GM19438 (cell line): ENCODE measurements around the gene BMP7.
"Not testable (repeated sequence)": the region's sequence is repeated elsewhere in the genome, so short reads cannot be mapped to it uniquely, and the experiment has no call there.

Source experiments
- ATAC-seq: cut with Tn5 transposase; IDR thresholded peaks from one replicate; pipeline ENCODE4 v1.9.1; 2021; ENCODE audit warnings: low read depth; ENCODE audit not compliant: unreplicated experiment

The BMP7 gene

DNA sequence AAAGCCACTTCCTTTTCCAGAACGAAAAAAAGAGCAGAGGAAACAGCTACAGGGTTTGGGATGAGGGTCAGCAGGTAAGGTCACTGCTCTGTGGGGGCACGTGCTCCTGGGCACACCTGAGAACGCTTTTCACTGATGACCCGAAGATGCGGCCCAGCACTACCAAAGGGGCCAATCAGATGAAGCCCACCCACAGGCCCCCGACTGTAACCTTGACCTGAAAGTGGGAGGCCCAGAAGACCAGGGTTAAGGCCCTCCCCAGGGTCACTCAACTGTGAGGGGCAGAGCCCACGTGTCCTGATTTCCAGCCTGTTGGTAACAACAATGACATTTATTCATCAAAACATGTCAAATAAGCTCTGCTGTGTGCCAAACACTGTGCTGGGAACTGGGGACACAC is 108.0 kb downstream of the BMP7 start:
- no peak for ATAC-seq

DNA sequence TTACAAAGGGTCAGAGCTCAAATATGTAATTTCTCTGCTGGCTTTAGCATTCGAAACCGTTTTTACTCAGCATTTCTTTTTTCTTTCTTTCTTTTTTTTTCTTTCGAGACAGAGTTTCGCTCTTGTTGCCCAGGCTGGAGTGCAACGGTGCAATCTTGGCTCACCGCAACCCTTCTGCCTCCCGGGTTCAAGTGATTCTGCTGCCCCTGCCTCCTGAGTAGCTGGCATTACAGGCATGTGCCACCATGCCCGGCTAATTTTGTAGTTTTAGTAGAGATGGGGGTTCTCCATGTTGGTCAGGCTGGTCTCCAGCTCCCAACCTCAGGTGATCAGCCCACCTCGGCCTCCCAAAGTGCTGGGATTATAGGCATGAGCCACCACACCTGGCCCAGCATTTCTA is 108.7 kb downstream of the BMP7 start:
- ATAC-seq: not testable (repeated sequence)

DNA sequence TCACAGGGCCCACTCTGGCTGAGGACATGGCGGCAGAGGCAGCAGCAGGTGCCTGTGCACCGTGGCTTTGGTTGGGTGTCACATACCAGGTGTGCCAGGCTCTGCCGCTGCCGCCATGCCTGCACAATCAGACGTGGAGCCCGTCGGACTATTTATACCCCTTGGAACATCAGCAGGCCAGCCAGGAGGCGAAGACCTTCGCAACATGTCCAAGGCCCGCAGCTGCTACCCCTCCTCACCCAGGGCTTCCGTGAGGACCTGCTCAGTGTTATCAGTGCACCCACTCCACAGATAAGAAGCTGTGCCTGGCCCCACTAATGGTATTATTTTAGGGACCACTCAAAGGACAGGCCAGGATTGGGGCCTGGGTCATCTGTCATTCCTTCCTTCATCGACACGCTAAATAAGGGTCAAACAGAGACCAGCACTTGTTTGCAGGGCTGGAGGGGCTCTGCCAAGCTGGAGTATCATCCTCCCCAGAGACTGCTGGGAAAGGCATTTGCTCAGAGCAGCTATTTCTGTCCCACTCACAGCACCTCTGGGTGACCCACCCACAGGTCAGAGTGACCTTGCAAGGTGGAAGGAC is 109.2 kb downstream of the BMP7 start:
- no peak for ATAC-seq

DNA sequence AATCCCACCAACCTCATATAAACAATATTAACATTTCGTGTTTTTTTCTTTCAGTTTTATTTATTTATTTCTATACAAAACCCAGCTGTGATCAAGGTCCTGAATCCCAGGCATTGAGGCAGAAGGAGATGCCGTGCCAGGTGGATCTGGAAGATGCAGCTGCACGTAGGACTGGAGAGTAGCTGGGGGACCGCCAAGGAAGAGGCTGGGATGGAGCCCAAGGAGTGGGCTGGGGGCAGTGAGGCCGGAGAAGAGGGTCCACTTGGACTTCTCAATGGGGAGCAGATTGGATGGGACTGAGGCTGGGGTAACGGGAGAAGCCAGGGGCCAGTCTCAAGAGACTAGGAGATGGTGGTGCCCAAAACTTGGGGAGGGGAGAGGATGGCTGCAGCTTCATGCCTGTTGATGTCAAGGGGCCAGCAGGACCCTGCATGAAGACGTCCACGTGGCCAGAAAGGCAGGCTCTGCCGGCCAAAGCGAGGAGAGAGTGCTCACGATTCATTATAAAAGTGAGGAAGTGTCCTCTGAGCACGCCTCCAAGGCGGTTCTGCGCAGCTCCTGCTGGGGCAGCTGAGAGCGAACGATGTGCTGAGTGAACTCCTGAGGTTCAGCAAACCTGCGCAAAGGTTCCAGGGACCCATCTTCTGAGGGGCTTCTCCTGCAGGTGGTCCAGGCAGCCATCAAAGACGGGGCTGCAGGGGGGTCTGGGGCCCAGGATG is 110.3 kb downstream of the BMP7 start:
- ATAC-seq: no peak

DNA sequence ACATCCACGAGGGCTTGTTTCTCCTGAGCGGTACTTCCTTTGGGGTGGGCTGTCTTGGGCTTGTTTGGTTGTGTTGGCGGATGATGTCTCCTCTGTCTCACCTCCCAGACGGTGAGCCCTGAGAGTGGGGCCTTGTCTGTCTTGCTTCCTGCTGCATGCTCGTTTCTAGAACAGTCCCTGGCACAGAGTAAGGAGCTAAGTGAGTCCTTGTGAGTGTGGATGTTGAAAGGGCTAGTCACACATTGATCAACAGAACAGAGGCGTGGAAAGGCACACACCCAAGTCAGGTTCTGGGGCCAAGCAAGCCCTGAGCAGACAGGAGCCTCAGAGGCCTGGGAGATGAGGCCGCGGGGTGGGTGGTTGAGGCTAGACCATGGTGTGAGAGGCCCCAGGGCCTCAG is 111.0 kb downstream of the BMP7 start:
- no peak for ATAC-seq

DNA sequence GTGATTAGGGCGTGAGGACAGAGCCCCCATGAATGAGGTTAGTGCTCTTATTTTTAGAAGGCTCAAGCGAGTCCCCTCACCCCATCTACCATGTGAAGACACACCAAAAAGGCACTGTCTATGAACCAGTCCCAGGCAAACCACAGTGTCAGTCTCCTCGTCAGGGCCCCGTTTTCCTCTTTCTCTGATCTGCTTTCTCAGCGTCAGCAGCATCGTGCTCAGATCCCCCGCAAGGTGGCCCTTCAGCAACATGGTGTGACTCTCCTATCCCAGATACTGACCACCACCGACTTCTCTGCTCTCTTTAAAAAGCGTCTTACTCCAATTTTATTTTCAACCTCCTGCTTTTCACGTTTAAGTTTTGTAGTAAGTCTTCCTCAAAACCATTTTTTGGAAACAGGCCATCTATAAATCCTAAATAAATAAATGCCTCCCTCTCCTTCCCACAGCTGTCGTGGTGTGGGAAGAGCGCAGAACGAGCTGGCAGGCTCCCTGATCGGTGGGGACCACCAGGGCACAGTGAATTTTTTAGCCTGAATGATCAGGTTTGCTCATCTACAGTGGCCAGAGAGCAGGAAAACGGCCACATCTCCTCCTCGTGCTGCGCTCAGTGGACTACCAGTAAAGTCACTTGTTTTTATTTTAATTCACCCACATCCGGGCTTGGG is 113.1 kb downstream of the BMP7 start:
- no peak for ATAC-seq

DNA sequence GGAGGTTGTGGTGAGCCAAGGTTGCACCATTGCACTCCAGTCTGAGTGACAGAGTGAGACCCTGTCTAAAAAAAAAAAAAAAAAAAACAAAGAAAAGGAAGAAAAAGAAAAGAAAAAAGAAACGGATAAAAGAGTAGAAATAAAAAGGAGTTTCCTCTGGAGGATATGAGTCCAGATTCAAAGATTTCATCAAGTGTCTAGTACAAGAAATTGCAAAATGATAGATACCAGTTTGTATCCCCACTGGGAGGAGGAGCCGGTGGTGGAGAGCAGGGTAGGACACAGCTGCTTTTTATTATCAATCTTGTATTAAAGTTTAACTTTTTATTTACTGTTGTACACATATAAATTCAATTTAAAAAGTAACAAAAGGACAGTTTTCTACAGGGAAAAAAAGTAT is 113.9 kb downstream of the BMP7 start:
- no peak for ATAC-seq

DNA sequence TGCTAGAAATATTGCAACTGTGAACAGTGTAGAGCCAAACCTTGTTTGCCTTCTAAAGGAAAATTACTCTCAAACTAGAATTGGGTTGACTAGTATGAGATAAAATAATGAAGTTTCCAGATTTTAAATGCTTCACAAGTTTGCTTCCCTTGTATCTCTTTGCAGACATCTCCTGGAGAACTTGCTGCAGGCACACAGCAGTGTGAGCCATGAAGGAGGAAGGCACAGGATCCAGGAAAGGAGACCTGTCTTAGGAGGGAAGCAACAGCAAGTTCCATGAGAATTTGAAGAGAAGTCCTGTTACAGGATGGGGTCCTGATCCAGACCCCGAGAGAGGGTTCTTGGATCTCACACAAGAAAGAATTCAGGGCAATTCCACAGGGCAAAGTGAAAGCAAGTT is 115.9 kb downstream of the BMP7 start:
- no peak for ATAC-seq

DNA sequence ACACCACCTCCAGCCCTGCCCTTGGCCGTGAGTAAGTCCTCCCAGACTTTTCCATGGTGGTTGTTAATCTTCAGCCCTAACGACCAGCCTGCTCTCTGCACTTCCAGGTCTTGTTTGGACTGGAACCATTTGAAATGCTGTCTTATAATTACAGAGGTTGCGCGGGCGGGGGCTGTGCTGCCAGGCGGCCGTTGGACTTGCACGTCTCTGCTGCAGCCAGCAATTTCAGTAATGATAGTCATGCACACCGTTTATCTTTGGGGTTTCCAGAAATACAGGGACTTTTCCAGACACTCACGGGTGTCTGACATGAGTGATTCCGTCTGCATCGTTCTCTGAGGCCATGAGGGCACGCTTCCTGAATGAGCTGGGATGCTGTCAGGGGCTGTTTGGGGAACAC is 118.2 kb downstream of the BMP7 start:
- ATAC-seq: no peak

DNA sequence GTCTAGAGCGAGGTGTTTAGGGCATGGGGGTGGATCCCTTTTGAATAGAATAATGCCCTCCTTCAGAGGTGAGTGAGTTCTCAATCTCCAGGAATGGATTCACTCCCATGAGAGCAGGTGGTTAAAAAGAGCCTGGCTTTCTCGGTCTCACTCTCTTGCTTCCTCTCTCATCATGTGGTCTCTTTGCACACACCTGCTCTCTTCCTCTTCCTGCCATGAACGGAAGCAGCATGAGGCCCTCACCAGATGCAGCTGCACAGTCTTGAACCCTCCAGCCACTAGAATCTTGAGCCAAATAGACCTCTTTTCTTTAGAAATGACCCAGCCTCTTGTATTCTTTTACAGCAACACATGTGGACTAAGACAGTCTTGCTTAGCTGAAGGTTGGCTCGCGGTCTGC is 119.3 kb downstream of the BMP7 start:
- no peak for ATAC-seq

DNA sequence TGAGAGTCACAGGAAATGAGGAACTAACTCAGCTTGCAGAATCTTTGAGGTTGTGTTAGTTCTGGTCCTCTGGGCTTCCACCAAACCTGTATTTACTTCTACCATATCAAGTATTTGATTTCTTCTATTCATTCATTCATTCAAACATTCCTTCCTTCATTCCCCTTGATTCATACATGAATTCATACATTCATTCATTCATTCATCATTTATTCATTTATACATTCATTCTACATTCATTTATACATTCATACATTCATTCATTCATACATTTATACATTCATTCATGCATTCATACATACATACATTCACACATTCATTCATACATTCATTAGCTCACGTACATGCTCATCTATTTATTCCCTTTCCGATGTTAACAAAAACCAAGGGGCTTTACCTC is 120.3 kb downstream of the BMP7 start:
- ATAC-seq: no peak

DNA sequence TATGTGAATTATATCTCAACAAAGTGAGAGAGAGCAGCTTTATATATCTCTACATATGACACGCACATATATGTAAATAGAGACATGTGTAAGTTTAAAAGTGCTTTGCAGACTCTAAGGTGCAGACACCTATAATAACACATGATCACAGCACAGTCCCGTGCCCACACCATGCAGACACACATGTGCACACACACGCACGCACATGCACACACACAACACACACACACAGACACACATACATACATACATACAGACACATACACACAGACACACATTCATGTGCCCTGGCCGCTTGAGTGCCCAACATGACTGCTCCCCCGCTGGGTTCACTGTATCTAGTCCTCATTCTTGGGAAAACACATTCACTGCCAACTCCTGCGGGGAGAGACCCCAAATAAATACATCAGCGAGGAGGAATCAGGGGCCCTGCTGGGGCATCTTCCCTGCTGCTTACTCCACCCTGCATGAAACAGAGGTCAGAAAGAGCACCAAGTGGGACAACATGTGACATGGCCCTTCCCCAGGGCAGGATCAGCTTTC is 121.3 kb downstream of the BMP7 start:
- no peak for ATAC-seq

DNA sequence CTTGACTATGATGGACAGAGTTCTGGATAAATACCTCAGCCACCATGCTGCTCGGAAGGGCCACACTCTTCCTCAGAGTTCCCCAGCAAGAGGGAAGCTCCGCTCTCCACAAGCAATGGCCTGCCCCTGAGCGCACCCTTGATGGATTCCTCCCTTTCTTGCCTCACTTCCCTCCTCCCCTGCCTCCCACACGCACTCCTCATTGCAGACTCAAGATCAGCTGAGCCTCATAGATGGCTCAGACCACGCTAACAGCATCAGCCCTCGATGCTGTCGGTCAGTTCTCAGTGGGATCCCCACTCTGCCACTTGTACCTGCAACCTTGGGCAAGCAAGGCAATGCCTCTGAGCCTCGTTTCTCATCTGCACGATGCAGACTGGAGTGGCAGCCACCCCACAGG is 123.3 kb downstream of the BMP7 start:
- no peak for ATAC-seq

DNA sequence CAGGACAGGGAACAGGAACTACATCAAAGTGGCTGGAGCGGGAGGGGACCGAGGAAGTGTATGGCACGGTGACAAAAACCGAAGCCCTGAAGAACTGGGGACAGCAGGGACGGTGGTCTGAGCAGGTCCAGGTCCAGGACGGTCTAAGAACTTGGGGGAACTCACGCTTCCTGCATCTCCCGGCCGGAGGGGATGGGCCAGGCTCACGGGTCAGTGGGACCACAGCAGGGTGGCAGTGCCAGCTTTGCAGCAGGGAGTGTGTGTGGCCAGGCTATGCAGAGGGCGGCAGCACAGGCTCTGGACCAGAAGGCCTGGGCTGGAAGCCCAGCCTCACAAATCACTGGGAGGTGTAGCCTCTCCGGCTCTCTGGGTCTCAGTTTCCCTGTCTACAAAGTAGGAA is 123.8 kb downstream of the BMP7 start:
- ATAC-seq: no peak

DNA sequence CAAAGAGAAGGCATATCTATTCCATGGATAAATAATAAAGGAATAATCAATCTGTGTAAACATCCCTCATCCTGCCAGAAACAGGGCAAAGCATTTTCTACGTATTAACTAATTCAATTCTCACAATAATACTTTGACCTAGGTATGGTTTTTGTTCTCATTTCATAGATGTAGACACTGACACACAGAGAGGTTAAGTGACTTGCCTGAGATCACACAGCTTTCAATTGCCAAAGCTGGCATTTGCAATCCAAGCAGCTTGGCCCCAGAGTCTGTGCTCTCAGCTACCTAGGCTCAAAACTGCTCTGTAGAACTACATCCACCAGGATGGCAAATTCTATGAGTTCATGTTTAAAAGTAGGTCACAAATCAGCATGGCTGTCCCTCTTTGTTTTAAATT is 124.9 kb downstream of the BMP7 start:
- no peak for ATAC-seq

DNA sequence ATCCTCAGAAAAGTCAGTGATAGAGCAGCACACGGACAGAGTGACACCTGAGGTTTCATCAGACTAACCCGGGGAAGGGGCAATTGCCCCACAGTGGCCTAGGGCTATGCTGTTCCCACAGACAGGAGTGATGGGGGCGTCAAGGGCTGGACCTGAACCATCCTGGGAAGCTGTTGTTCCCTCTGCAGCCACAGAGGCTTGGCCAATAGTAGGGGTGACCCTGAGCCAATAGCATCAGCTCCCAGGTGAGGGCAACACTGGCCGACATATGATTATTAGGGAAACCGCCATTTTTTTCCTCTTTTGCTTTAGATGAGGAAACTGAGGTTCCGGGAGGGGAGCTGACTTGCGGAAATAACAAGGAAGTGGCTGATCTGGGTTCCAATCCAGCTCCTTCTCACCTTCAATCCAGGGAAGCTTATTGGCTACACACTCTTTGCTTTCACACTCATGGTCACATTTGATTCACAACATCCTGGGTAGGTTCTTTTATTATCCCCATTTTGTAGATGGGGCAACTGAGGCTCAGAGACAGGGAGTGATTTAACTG is 126.0 kb downstream of the BMP7 start:
- ATAC-seq: no peak

DNA sequence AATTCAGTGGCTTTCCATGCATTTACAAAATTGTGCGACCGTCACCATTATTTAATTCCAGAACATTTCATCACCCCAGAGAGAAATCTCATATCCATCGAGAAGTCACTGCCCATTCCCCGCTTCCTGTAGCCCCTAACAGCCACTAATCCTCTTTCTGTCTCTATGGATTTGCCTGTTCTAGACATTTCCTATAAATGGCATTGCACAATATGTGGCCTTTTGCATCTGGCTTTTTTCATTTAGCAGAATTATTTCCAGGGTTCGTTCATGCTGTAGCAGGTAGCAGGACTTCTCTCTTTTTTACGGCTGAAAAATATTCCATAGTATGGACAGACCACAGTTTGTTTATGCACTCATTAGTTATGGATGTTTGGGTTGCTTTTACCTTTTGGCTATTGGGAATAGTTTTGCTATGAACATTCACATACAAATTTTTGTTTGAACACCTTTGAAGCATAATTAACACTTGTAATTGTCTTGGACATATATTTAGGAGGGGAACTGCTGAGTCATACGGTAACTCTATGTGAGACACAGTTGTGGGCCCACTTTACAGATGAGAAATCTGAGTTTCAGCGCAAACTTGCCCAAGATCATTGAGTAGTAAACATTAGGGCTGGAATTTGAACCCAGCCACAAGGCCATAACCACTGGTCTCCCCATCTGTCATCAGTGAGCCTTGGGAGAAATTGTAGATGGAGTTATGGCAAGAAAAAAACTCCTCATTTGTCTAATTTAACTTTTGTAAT is 126.9 kb downstream of the BMP7 start:
- no peak for ATAC-seq

DNA sequence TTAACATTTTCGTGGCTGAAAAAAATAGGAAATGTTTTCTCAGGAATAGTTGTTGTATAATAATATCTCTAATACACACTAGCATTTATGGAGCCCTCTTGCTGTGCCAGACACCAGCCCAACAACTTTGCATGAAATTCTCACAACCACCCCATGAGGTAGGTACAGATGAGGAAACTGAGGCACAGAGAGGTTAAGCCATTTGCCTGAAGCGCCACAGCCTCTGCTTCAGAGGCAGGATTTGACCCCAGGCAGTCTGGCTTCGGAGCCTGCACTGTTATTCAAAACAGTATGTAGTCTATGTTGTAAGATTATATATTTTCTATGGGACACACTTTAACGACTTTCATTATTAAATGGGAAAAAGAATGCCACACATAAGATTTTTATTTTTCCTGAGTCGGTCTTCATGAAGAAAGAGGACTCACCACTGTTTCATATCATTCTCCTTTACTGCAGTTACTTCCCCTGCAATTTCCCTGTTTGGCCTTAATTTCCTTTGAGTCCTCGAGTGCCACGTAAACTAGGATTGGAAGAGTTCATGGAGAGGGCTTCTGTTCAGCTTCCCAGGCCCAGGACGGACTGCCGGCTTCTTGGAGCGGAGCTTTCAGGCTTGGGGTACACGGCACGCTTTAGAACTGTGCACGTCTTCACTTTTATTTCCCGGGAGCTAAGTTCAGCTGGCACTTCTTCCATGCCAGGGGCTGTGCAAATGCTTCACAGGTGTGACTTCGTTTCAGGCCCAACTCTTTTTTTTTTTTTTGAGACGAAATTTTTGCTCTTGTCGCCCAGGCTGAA is 128.0 kb downstream of the BMP7 start:
- ATAC-seq: no peak

DNA sequence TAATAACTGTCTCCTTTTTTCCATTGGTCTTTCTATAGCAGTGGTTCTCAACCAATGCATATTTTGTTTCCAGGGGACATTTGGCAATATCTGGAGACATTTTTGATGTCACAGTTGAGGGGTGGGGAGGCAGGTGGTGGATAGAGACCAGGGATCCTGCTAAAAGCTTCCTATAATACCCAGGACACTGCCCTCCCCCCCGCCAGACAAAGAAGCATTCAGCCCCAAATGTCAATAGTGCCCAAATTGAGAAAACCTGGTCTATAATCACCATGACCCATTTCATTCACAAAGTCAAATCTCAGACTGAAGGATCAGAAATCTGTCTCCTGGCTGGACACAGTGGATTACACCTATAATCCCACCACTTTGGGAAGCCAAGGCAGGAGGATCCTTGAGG is 128.8 kb downstream of the BMP7 start:
- no peak for ATAC-seq

DNA sequence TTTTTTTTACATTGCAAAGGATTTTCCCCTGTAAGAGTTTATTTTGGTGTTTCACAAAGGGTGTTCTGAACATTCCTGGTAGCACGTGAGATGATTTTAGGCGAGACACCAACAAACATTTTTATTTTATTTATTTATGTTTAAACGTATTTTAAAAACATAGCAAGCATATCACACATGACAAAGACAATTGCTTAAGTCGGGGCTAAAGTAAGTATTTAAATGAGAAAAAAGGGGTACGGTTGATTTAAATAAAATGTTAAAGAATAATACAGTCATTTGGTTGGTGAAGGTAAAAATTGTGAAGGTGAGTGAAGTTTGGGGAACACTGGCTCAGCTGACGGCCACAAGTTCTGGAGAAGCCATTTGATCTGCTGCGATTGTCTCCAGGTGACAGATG is 129.7 kb downstream of the BMP7 start:
- no peak for ATAC-seq
